Mammary epithelial cell (primary cell): Measurements from ENCODE around the gene FBXL17.

ENCODE experiments used
- CTCF ChIP-seq, 2 donors: IDR thresholded peaks in 1 of 2; conservative IDR thresholded peaks in 1 of 2; 2 replicates each; pipeline ENCODE4 v1.5.1; 2011 to 2012; ENCODE audit warnings: inconsistent platforms in 2 of 2, low read length in 2 of 2, mild to moderate bottlenecking in 2 of 2, control low read depth in 1 of 2, low read depth in 1 of 2; ENCODE audit not compliant: insufficient read depth in 1 of 2; ENCODE audit errors: extremely low read depth in 1 of 2
- EZH2 ChIP-seq: IDR thresholded peaks from 2 replicates; pipeline ENCODE4 v1.6.1; 2012; ENCODE audit warnings: low read length, inconsistent platforms, borderline replicate concordance

DNA sequence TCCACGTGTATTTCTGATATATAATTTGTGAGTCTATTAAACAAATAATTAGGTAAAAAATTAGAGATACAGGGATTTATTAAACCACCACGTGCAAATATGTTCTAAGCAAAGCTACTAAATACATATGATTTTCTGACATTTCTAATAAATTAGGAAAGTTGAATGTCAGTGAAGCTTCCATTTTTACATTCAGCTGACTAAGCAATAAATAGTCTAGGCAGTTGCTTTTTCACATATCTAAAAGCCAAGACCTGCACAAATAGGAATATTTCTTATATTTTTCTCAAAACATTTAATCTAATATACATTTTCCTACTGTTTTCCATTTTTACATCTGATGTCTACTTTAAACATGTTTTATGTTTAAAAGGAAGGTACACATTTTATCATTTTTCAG is 388.6 kb downstream of the FBXL17 start:
- TF ChIP-seq EZH2 = no peak
- no peak for TF ChIP-seq CTCF (conservative IDR thresholded peaks at IDR 0.05 in 1 of 2, IDR thresholded peaks at IDR 0.05 in 1 of 2; ENCODE audit: extremely low read depth in 1 of 2, insufficient read depth in 1 of 2, low read depth in 1 of 2, low read length in 2 of 2)
